Tibial nerve (tissue), 4 donors: ENCODE data around the gene RASL10A. TPM values are rescaled to one million over a fixed set of nuclear protein-coding genes. Genes with fewer than 3 reads are reported as not detected.

Experiments
- DNase-seq, 2 donors: peaks; one replicate each; pipeline ENCODE4 v3.0.0-alpha.2; 2019; ENCODE audit warnings: low spot score in 2 of 2
- H3K27ac ChIP-seq, 4 donors: fragments of 200-600 bp; sonication (generic) in 3 of 4; one replicate each; pipeline ENCODE4 v1.5.1; 2017 to 2019; ENCODE audit warnings: mild to moderate bottlenecking in 1 of 4
- H3K27me3 ChIP-seq, 2 donors: fragments of 200-600 bp; sonication (generic) in 1 of 2; one replicate each; pipeline versions ENCODE4 v1.5.1 to v1.6.0; 2017 to 2019
- H3K36me3 ChIP-seq, 3 donors: fragments of 200-600 bp; sonication (generic); one replicate each; pipeline ENCODE4 v1.5.1; 2018 to 2019
- H3K4me1 ChIP-seq, 4 donors: fragments of 200-600 bp; sonication (generic) in 3 of 4; one replicate each; pipeline ENCODE4 v1.5.1; 2017 to 2019
- H3K4me3 ChIP-seq, 4 donors: fragments of 200-600 bp; sonication (generic) in 3 of 4; one replicate each; pipeline ENCODE4 v1.5.1; 2017 to 2019; ENCODE audit warnings: mild to moderate bottlenecking in 1 of 4, moderate library complexity in 1 of 4
- H3K9me3 ChIP-seq, 4 donors: fragments of 200-600 bp; sonication (generic) in 3 of 4; one replicate each; pipeline ENCODE4 v1.5.1; 2017 to 2019
- EP300 ChIP-seq, 2 donors: sonication (generic); formaldehyde crosslinking; IDR thresholded peaks; one replicate each; pipeline ENCODE4 v1.6.1; 2017; ENCODE audit warnings: antibody characterized with exemption in 2 of 2, mild to moderate bottlenecking in 1 of 2
- POLR2A ChIP-seq, 2 donors: fragments of 450-650 bp; IDR thresholded peaks; one replicate each; pipeline ENCODE4 v1.6.1; 2017; ENCODE audit warnings: antibody characterized with exemption in 2 of 2, mild to moderate bottlenecking in 2 of 2, moderate library complexity in 2 of 2
- WGBS, 2 donors: methylation state at CpG; one replicate each; pipeline ENCODE4 v1.1.5; 2018; 5-methylcytosine and 5-hydroxymethylcytosine counted together
- total RNA-seq, 4 donors: library from RNA; depleted of rRNA; stranded (reverse); fragments of >200 nt; gene quantifications; one replicate each; pipeline ENCODE4 v1.1.0, GENCODE V29; 2016
- TF ChIP-seq, protein P1 (sequence below), 5 experiments: fragments of 200-600 bp in 3 of 5; fragments of 450-650 bp in 2 of 5; sonication (generic) in 3 of 5; IDR thresholded peaks; one replicate each; pipeline ENCODE4 v1.5.1; 2016 to 2019; ENCODE audit warnings: antibody characterized with exemption in 5 of 5, mild to moderate bottlenecking in 3 of 5, moderate library complexity in 2 of 5

The RASL10A gene
- total RNA-seq, 4 donors from 2014 or later = 2.2 to 6.6 (median 3.3) TPM; not detected in 1

DNA sequence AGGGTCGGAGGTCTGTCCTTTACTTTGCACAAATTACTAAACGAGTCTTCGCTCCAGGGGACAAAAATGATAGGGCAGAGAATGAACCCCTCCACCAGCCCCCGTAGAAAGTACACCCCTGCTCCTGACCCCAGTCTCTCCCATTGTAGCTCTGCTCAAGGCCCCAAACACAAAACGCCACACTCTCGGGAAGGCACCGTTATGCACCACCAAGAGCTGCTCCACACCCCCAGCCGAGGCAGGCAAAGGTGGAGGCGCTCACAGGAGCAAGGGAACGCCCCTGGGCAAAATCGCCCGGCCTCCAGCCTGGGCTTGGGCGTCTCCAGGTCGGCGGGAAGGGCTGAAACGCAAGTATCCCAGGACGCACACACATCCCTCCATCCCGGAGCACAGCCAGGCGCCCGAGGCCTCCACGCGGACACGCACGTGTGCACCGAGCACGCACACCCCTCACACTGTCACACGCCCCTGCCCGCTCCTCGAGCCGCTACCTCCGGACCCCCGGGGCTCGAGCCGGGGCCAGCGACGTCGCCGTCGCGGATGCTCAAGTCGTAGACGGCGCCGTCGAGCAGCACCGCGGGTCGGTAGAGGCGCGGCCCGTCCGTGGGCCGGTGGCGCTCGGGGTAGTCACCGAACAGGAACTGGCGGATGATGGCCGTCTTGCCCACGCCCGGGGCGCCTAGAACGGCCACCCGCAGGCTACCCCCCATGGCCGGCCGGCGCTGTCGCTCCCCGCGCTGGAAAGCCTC lies 786 bp downstream of the RASL10A start:
- no peak for DNase-seq
- H3K9me3 ChIP-seq = no peaks in the 10 kb centered on the region
- TF ChIP-seq EP300 (IDR thresholded peaks at IDR 0.05) (no peak), POLR2A (IDR thresholded peaks at IDR 0.05) (no peak)
- TF ChIP-seq, protein P1, sequence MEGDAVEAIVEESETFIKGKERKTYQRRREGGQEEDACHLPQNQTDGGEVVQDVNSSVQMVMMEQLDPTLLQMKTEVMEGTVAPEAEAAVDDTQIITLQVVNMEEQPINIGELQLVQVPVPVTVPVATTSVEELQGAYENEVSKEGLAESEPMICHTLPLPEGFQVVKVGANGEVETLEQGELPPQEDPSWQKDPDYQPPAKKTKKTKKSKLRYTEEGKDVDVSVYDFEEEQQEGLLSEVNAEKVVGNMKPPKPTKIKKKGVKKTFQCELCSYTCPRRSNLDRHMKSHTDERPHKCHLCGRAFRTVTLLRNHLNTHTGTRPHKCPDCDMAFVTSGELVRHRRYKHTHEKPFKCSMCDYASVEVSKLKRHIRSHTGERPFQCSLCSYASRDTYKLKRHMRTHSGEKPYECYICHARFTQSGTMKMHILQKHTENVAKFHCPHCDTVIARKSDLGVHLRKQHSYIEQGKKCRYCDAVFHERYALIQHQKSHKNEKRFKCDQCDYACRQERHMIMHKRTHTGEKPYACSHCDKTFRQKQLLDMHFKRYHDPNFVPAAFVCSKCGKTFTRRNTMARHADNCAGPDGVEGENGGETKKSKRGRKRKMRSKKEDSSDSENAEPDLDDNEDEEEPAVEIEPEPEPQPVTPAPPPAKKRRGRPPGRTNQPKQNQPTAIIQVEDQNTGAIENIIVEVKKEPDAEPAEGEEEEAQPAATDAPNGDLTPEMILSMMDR (IDR thresholded peaks at IDR 0.05) = no peak
- no peaks in the 10 kb centered on the region for H3K36me3 ChIP-seq
- H3K27ac ChIP-seq = no peak overlapping the region
- WGBS, 2 donors = 3 to 4% methylated on average over 52 to 53 of the region's 69 CpGs
- peaks cover 0 to 28% of the 10 kb centered on the region in 2 donors for H3K27me3 ChIP-seq
- peak overlapping the region in 2 of 4 donors; percentile 21 to 46 for H3K4me3 ChIP-seq
- H3K4me1 ChIP-seq = peaks cover 0 to 62% (median 44%) of the 10 kb centered on the region in 4 donors

GRCh38 chr22:29313576-29314466 lies 1.7 kb downstream of the RASL10A start:
- Histone ChIP-seq H3K9me3 (no peaks in the 10 kb centered on the region), H3K27ac (no peak overlapping the region), H3K27me3 (peaks cover 0 to 28% of the 10 kb centered on the region in 2 donors), H3K36me3 (no peaks in the 10 kb centered on the region), H3K4me3 (no peak overlapping the region), H3K4me1 (peaks cover 0 to 71% (median 53%) of the 10 kb centered on the region in 4 donors)
- WGBS, 2 donors = 17 to 24% methylated on average over 37 to 45 of the region's 51 CpGs
- DNase-seq = peak in 1 of 2 donors; percentile 11
- TF ChIP-seq, protein P1 (IDR thresholded peaks at IDR 0.05) = no peak
- no peak for TF ChIP-seq POLR2A (IDR thresholded peaks at IDR 0.05)
- no peak for TF ChIP-seq EP300 (IDR thresholded peaks at IDR 0.05)

- peaks cover 0 to 78% (median 60%) of the 10 kb centered on the region in 4 donors for H3K4me1 ChIP-seq
These were observed 2.3 kb downstream of the RASL10A start for GRCh38 chr22:29313126-29313575.

DNA sequence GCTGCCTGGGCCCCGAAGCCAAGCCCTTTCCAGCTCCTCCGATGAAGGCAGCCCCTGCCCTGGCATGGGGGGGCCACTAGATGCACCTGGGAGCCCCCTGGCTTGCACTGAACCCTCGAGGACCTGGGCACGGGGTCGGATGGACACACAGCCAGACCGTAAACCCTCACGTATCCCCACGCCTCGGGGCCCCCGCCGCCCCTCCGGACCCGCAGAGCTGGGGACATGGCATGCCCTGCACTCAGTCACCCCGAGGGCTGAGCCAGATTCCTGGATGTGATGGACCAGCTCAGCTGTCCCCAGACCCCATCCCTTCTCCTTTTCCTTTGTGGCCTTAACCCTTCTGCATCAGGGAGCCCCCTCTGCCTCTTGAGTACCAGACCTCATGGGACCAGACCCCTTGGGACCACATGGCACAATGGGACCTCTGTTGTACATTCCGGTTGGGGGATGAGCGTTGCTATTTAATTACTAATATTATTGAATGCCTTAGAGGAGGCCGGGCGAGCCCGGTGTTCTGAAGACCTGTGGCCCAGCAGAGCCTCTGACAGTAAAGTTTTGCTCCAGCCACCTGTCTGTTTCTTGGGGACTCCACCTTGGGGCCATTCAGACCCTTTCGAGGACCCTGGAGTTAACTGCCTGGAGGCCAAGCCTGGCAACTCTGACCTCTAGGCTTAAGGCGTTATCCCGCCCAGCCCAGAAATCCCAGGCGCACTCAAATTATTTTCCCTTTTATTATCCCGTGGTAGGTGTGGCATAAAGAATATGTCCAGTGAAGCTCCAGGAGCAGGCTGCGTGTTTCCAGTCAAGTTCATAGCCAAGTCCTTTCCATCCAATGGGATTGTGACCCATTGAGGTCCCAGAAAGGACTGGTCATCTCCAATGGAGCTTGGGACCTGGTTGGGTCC lies 3.0 kb downstream of the RASL10A start:
- DNase-seq = peak in 1 of 2 donors; percentile 11
- no peaks in the 10 kb centered on the region for H3K36me3 ChIP-seq
- H3K9me3 ChIP-seq = no peaks in the 10 kb centered on the region
- peak overlapping the region in 1 of 4 donors; percentile 94 for H3K27ac ChIP-seq
- no peak overlapping the region for H3K4me3 ChIP-seq
- TF ChIP-seq EP300 (IDR thresholded peaks at IDR 0.05) (no peak), POLR2A (IDR thresholded peaks at IDR 0.05) (no peak)
- TF ChIP-seq, protein P1 (IDR thresholded peaks at IDR 0.05) = no peak
- peaks cover 0 to 85% (median 66%) of the 10 kb centered on the region in 4 donors for H3K4me1 ChIP-seq
- 82 to 84% methylated on average over 22 to 25 of the region's 25 CpGs for WGBS, 2 donors
- peaks cover 0 to 28% of the 10 kb centered on the region in 2 donors for H3K27me3 ChIP-seq

More at GRCh38 chr22:29313126-29313575, 2.3 kb downstream of the RASL10A start:
- 26% methylated on average over 11 to 13 of the region's 44 CpGs for WGBS, 2 donors
- no peaks in the 10 kb centered on the region for H3K36me3 ChIP-seq
- H3K27ac ChIP-seq = peak overlapping the region in 1 of 4 donors; percentile 94
- H3K9me3 ChIP-seq = no peaks in the 10 kb centered on the region
- H3K4me3 ChIP-seq = no peak overlapping the region
- TF ChIP-seq, protein P1 (IDR thresholded peaks at IDR 0.05) = peak; percentile 49 to 78 (median 54)
- TF ChIP-seq EP300 (IDR thresholded peaks at IDR 0.05) = no peak
- peaks cover 0 to 28% of the 10 kb centered on the region in 2 donors for H3K27me3 ChIP-seq
- peak in 1 of 2 donors; percentile 12 for DNase-seq
